ENCODE measurements around the gene ZBP1.

Gene ZBP1

DNA sequence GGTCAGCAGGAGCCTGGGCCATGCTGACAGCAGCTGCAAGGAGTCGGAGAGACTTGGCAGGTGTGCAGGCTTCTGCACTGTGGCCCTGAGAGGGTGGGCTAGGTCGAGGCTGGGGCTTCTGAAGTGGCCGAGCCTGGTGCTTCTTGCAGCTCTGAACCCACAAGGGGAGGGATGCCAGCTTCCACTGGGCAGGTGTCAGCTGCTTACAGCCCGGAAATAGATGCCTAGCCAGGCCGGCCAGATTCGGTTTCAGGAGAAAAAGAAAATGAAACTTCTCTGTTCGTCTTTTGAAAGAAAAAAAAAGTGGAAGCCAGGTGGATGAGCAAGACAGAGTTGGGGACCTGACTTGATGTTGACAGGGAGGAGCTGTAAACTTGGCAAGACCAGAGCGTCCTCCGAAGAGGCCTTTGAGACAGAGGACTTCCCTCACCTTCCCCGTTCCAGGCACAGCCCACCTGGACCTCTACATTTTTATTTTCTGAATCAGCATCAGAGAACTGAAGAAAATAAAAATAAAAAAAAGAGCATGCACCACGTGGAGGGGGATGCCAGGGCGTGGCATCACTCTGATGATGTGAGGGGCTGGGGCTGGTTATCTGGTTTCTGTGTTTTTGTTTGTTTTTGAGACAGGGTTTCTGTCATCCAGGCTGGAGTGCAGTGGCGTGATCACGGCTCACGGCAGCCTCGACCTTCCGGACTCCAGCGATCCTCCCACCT, at the start of gene ZBP1:
ZBP1 (minus strand) TSS at position 153 of the 717 bp plus-strand sequence; CDS start at position 22, 131 bp downstream.
- no peak for DNase-seq

DNA sequence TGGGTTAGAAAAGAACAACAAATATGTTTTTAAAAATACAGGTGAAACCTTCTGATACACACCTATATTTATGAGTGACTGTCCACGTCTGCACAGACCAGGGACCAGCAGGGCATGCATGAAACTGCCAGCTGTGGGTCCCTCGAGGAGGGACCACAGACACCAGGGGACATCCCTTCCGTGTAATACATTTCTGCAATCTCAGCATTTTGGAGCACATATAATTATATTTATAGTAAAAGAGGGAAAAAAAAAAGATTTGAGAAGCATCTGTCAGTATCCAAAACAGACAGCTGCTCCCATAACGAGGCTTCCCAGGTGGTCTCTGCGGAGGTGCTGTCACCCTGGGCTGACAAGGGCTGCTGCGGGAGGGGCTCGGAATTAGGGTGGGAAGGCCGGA, 49.4 kb upstream of the ZBP1 start:
- DNase-seq, result no peak

GRCh38 chr20:57667924-57668782, 47.9 kb upstream of the ZBP1 start:
- no peak for DNase-seq

- no peak for DNase-seq
Observed at GRCh38 chr20:57667388-57667787, 47.2 kb upstream of the ZBP1 start.

- no peak for DNase-seq
Observed at GRCh38 chr20:57666834-57667157, 46.6 kb upstream of the ZBP1 start.

- DNase-seq, result no peak
Observed at GRCh38 chr20:57666106-57666833, 46.0 kb upstream of the ZBP1 start.

DNA sequence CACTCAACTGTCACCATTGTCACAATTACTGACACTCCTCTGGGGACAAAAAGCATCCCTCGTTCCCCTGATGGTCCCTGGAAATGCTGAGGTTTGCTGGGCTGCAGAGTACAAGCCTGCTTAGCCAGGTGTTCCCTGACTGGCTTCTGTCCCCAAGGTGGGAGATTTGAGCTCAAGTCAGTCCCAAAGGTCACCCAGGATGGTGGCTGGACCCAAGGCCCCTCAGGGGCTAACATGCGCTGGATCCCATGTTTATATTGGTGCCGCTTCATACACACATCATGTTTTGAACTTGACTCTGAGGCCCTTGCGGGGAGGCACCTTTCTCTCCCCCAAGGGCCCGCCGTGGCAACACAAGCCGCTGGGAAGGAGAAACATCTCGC, 45.4 kb upstream of the ZBP1 start:
- no peak for DNase-seq

- no peak for DNase-seq
Observed at GRCh38 chr20:57664924-57665588, 44.8 kb upstream of the ZBP1 start.

DNA sequence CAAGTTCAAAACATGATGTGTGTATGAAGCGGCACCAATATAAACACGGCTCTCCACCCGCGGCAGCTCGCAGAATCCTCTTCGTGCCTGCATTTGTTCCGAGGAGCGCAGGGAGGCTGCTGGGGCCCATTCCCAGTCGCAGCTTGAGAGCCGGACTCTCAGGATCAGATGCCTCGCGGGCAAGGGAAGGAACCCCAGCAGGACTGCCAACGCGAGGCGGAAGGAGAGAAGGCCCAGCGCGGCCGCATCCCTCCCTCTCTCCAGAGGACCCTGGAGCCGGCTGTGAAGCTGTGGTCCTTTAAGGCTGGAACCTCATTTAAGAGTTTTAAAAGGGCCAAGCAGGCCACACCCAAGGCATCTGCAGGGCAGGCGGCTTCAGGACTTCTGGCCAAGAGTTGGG, 44.2 kb upstream of the ZBP1 start:
- DNase-seq, result no peak

- no peak for DNase-seq
Observed at GRCh38 chr20:57663681-57664451, 43.6 kb upstream of the ZBP1 start.

GRCh38 chr20:57663241-57663640, 43.0 kb upstream of the ZBP1 start:
- DNase-seq, result no peak

DNA sequence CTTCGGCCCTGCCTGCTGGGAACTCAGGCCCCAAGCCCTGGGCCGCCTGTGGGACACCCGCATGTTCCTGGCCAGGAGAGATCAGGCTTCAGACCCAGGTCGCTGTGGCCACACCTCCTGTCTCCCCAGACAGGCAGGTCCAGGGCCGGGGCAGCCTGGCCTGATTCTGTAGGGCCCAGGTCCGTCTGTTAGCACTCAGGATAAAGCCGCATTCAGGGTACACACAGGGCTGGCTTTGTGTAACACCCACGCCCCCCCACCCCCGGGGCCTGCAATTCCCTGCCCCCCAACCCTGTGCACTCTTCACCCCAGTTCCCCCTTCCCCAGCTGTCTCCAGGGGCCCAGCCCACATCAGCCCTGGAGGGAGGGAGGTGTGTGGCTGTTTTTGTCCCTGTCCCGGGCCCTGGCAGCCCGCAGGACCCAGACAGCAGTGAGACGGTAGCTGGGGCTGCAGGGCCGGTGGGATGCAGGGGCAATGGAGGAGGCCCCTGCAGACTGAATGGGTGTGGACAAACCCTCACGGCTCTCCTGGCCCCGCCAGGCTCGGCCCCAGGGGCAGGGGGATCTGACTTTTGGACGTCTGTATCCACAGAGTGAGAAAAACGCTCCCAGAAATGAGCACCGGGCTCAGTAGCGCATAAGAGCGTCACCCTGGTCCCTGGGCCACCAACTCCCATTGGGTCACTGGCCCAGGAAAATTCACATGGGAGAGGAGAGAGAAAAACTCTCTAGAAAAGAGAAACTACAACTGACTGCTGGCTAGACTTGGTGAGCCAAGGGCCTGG, 42.4 kb upstream of the ZBP1 start:
- DNase-seq, result no peak

DNA sequence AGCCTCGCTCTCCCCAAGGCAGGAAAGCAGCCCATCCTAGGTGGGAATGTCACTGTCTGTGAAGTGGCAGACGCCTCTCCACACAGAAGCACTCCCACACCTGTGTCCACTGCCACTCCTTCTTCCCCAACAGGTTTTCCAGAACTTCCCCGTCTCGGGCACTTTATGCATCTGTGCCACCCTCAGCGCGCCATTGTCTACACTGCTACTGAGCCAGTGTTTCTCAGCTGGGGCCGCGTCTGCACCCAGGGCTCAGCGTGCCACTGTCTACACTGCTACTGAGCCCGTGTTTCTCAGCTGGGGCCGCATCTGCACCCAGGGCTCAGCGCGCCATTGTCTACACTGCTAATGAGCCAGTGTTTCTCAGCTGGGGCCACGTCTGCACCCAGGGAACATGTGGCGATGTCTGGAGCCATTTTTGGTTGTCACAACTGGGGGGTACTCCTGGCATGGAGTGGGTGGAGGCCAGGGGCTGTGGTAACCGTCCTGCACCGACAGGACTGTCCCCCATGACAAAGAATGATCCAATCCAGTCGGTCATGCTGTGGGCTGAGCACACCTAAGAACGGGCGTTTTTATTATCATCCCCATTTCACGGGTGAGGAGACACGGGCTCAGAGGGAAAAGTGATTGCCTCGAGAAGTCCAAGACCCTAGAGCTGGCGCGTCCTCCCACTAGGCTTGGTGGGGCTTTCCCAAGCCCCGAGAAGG, 41.7 kb upstream of the ZBP1 start:
- DNase-seq, result no peak

GRCh38 chr20:57660922-57661745, 40.9 kb upstream of the ZBP1 start:
- no peak for DNase-seq

GRCh38 chr20:57660181-57660921, 40.1 kb upstream of the ZBP1 start:
- no peak for DNase-seq

- no peak for DNase-seq
Observed at GRCh38 chr20:57659517-57660180, 39.4 kb upstream of the ZBP1 start.

GRCh38 chr20:57658833-57659516, 38.7 kb upstream of the ZBP1 start:
- no peak for DNase-seq

DNA sequence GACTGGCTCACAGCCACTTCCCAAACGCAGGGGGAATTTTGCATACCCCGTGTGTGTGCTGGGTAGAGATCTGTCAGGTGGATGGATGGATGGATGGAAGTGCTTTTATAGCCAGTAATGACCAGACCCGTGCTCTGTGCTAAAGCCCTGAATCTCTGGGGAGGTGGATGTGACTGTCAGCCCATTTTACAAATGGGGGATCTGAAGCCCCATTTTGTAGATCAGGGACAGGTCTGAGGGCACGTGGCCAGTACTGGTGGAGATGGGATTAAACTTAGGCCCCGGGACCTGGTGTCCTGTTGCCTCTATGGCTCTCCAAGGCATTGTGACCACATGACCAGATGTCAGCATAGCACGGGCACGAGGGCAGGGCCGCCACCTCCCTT, 38.2 kb upstream of the ZBP1 start:
- DNase-seq, result no peak
